ENCODE results near the gene CCDC183.
A peak's percentile ranks its signal among the peaks of the same experiment; 100 is the strongest.

CCDC183 gene

DNA sequence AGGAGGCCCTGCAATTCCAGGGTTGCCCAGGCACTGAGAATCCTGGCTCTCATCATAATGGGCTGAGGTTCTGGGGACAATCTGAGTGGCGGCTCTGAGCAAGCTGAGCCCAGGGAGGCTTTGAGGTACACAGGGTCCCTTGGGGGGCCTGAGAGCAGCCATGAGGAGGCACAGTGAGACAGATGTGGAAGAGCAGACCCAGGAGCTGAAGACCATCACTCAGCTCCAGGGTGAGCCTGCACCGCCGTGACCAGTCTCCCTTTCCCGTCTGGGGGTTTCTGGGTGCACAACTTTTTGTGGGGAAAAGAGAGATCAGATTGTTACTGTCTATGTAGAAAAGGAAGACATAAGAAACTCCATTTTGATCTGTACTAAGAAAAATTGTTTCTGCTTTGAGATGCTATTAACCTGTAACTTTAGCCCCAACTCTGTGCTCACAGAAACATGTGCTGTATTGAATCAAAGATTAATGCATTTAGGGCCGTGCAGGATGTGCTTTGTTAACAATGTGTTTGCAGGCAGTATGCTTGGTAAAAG is at the start of gene CCDC183:
TSS of gene CCDC183 (plus strand) at position 101 of the 537 bp plus-strand sequence. CDS start at position 161, 60 bp downstream.
- Histone ChIP-seq H3K4me3 (ENCODE audit: insufficient read length, low read depth) (no peak within 1 kb of the TSS), H3K27me3 (ENCODE audit: insufficient read depth, insufficient read length) (peaks cover 16% of the 10 kb centered on the region), H3K9ac (ENCODE audit: insufficient read length, low read depth) (peak within 1 kb of the TSS; percentile 12), H3K36me3 (ENCODE audit: insufficient read depth, insufficient read length, low read length) (peaks cover 26% of the 10 kb centered on the region), H3K4me1 (ENCODE audit: insufficient read depth, insufficient read length) (peaks cover 29% of the 10 kb centered on the region), H3K9me3 (ENCODE audit: insufficient read depth, low read length) (no peaks in the 10 kb centered on the region)
- DNase-seq (ENCODE audit: low read depth, low spot score): no peak
- TF ChIP-seq YY1 (IDR thresholded peaks at IDR 0.05; ENCODE audit: insufficient read depth, insufficient read length) (no peak), SUZ12 (IDR thresholded peaks at IDR 0.05; ENCODE audit: extremely low read depth, insufficient read depth, insufficient read length) (no peak), ZNF274 (IDR thresholded peaks at IDR 0.05; ENCODE audit: low read depth, low read length) (no peak)

DNA sequence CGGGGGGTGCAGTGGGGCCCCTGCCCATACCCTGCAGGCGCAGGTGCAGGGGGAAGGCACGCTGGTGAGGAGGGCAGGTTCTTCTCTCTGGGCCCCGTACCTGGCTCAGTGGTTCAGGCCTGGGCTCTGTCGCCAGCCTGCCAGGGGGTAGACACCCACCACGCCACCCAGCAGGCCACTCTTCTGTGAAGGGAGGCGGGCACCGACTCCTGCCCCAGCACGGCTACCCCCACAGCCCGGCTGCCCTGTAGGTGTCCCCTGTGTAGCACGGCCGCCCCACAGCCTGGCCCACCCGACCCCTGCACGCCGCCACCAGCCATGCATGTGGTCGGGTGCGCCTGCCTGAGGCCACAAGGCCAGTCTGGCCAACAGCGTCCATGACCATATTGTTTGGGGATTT is 49.5 kb upstream of the CCDC183 start:
- Histone ChIP-seq H3K36me3 (ENCODE audit: insufficient read depth, insufficient read length, low read length) (no peaks in the 10 kb centered on the region), H3K4me1 (ENCODE audit: insufficient read depth, insufficient read length) (peaks cover 19% of the 10 kb centered on the region), H3K4me3 (ENCODE audit: insufficient read length, low read depth) (no peak overlapping the region), H3K9ac (ENCODE audit: insufficient read length, low read depth) (no peak overlapping the region), H3K27me3 (ENCODE audit: insufficient read depth, insufficient read length) (no peaks in the 10 kb centered on the region), H3K9me3 (ENCODE audit: insufficient read depth, low read length) (peaks cover 7% of the 10 kb centered on the region)
- TF ChIP-seq SUZ12 (IDR thresholded peaks at IDR 0.05; ENCODE audit: extremely low read depth, insufficient read depth, insufficient read length) (no peak), YY1 (IDR thresholded peaks at IDR 0.05; ENCODE audit: insufficient read depth, insufficient read length) (no peak), ZNF274 (IDR thresholded peaks at IDR 0.05; ENCODE audit: low read depth, low read length) (no peak)
- no peak for DNase-seq (ENCODE audit: low read depth, low spot score)

DNA sequence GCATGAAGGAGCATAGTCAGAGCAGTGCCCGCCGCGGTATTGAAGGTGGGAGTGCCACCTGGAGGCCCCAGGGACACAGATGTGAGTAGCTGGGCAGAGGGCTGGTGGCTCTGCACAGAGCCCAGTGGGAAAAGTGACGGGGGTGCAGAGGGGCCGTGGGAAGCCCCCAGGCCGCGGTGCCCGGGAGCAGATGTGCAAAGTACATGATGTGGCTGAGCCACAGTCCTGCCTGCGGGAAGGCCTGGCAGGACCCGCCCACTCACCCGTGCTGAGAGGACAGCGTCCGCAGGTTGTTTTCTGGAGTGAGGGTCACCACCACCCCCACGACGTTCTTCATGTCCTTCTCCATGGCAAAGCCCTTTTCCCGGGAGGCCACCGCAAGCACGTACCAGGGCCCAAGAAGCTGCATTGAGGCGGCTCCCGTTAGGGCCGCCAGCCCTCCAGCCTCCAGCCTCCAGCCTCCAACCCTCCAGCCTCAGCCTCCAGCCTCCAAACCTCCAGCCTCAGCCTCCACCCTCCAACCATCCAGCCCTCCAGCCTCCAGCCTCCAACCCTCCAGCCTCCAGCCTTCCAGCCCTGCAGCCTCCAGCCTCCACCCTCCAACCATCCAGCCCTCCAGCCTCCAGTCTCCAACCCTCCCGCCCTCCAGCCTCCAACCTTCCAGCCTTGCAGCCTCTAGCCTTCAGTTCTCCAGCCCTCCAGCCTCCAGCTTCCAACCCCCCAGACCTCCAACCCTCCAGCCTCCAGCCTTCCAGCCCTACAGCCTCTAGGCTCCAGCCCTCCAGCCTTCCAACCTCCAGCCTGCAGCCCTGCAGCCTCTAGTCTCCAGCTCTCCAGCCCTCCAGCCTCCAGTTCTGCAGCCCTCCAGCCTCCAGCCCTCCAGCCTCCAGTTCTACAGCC is 48.7 kb upstream of the CCDC183 start:
- DNase-seq (ENCODE audit: low read depth, low spot score): no peak
- Histone ChIP-seq H3K27me3 (ENCODE audit: insufficient read depth, insufficient read length) (no peaks in the 10 kb centered on the region), H3K36me3 (ENCODE audit: insufficient read depth, insufficient read length, low read length) (no peaks in the 10 kb centered on the region), H3K9me3 (ENCODE audit: insufficient read depth, low read length) (peaks cover 15% of the 10 kb centered on the region), H3K9ac (ENCODE audit: insufficient read length, low read depth) (no peak overlapping the region), H3K4me3 (ENCODE audit: insufficient read length, low read depth) (no peak overlapping the region), H3K4me1 (ENCODE audit: insufficient read depth, insufficient read length) (peaks cover 14% of the 10 kb centered on the region)
- TF ChIP-seq YY1 (IDR thresholded peaks at IDR 0.05; ENCODE audit: insufficient read depth, insufficient read length) (no peak), ZNF274 (IDR thresholded peaks at IDR 0.05; ENCODE audit: low read depth, low read length) (no peak), SUZ12 (IDR thresholded peaks at IDR 0.05; ENCODE audit: extremely low read depth, insufficient read depth, insufficient read length) (no peak)

DNA sequence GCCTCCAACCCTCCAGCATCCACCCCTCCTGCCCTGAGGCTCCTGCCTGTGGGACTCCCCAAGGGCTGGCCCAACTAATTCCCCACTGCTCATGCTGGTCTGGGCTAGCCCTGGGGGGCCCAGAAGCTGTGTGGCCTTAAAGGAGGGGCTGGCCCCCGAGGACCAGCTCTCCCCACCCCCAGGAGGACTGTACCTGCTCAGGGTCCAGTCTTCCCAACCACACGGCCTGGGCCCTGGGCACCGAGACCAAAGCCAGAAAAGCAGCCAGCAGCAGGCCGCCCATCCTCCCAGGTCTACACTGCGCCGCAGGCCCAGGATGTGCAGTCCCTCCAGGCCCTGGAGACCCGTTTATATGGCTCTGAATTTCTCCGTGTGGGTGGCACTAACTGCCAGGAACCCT is 47.9 kb upstream of the CCDC183 start, which contains the start of gene LCN6:
TSS of gene LCN6 (minus strand) at position 325 of the 400 bp plus-strand sequence. CDS start at position 283, 42 bp downstream.
- peaks cover 9% of the 10 kb centered on the region for H3K4me1 ChIP-seq (ENCODE audit: insufficient read depth, insufficient read length)
- peak within 1 kb of the TSS; percentile 25 for H3K9ac ChIP-seq (ENCODE audit: insufficient read length, low read depth)
- H3K9me3 ChIP-seq (ENCODE audit: insufficient read depth, low read length): peaks cover 15% of the 10 kb centered on the region
- DNase-seq (ENCODE audit: low read depth, low spot score): no peak
- no peaks in the 10 kb centered on the region for H3K36me3 ChIP-seq (ENCODE audit: insufficient read depth, insufficient read length, low read length)
- no peak within 1 kb of the TSS for H3K4me3 ChIP-seq (ENCODE audit: insufficient read length, low read depth)
- TF ChIP-seq SUZ12 (IDR thresholded peaks at IDR 0.05; ENCODE audit: extremely low read depth, insufficient read depth, insufficient read length) (no peak), ZNF274 (IDR thresholded peaks at IDR 0.05; ENCODE audit: low read depth, low read length) (no peak), YY1 (IDR thresholded peaks at IDR 0.05; ENCODE audit: insufficient read depth, insufficient read length) (no peak)
- no peaks in the 10 kb centered on the region for H3K27me3 ChIP-seq (ENCODE audit: insufficient read depth, insufficient read length)

DNA sequence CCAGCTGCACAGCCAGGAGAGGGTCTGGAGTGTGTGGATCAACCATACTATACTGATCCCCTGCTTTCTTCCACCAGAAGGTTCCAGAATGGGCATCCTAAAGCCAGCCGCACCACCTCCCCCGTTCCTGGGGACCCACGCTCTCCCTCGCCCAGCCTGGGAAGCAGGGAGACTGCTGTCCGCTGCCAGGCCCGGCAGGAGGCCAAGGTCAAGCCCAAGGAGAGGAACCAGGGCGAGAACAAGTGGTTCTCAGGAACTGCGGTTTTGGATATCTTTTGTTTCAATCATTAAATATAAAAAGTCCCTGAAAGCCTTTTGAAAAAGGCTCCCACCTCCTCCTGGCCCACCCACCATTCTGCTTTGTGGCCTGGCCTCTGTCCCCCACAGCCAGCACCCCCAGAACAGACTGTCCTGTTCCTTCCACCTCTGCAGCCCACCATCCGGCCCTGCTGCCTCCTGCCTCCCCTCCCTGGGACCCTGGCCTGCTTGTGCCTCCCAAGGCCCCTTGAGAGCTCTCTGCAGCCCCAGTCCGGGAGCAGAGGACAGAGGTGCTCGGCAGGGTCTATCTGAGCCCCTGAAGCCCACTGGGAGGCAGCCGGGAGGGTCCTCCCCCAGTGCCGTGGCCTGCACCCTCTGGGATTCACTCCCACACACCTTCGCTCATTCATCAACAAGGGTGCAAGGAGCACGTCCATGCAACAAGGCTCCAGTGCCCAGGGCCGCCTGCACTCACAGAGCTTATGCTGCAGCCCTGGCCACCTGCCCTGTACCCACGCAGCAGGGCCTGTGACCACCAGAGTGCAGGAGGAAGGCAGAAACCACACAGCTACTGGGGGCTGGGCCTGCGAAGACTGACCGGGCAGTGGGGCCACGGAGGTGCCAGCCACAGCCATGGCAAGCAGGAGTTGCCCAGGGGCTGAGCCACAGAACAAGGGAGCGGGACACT is 47.2 kb upstream of the CCDC183 start:
- no peak overlapping the region for H3K4me3 ChIP-seq (ENCODE audit: insufficient read length, low read depth)
- peak overlapping the region; percentile 6 for H3K9ac ChIP-seq (ENCODE audit: insufficient read length, low read depth)
- no peak for DNase-seq (ENCODE audit: low read depth, low spot score)
- no peaks in the 10 kb centered on the region for H3K36me3 ChIP-seq (ENCODE audit: insufficient read depth, insufficient read length, low read length)
- peaks cover 12% of the 10 kb centered on the region for H3K4me1 ChIP-seq (ENCODE audit: insufficient read depth, insufficient read length)
- no peaks in the 10 kb centered on the region for H3K27me3 ChIP-seq (ENCODE audit: insufficient read depth, insufficient read length)
- peaks cover 15% of the 10 kb centered on the region for H3K9me3 ChIP-seq (ENCODE audit: insufficient read depth, low read length)
- TF ChIP-seq YY1 (IDR thresholded peaks at IDR 0.05; ENCODE audit: insufficient read depth, insufficient read length) (no peak), SUZ12 (IDR thresholded peaks at IDR 0.05; ENCODE audit: extremely low read depth, insufficient read depth, insufficient read length) (no peak), ZNF274 (IDR thresholded peaks at IDR 0.05; ENCODE audit: low read depth, low read length) (no peak)

DNA sequence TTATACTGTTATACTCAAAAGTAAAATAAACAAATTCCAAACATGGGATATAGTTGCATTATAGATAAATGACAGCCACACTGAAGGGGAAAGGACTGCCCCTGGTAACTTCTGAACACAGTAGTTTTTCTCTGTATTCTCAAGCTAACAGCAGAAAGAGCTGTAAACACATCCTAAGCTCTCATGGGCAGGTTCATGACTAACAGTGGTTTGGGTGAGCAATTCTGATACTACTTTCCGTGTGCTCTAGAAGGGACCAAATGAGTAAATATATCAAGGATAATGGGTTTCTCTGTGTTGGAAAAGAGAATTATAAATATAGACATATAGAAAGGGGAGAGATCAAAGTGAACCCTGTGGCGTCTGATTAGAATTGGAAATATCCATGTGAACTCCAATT is 45.6 kb upstream of the CCDC183 start:
- Histone ChIP-seq H3K9ac (ENCODE audit: insufficient read length, low read depth) (no peak overlapping the region), H3K9me3 (ENCODE audit: insufficient read depth, low read length) (peaks cover 15% of the 10 kb centered on the region), H3K27me3 (ENCODE audit: insufficient read depth, insufficient read length) (no peaks in the 10 kb centered on the region), H3K4me3 (ENCODE audit: insufficient read length, low read depth) (no peak overlapping the region), H3K4me1 (ENCODE audit: insufficient read depth, insufficient read length) (peaks cover 14% of the 10 kb centered on the region), H3K36me3 (ENCODE audit: insufficient read depth, insufficient read length, low read length) (no peaks in the 10 kb centered on the region)
- no peak for DNase-seq (ENCODE audit: low read depth, low spot score)
- no peak for TF ChIP-seq SUZ12 (IDR thresholded peaks at IDR 0.05; ENCODE audit: extremely low read depth, insufficient read depth, insufficient read length)
- TF ChIP-seq ZNF274 (IDR thresholded peaks at IDR 0.05; ENCODE audit: low read depth, low read length): no peak
- no peak for TF ChIP-seq YY1 (IDR thresholded peaks at IDR 0.05; ENCODE audit: insufficient read depth, insufficient read length)
